DOHH2 (cell line): ENCODE data around the gene MEGF11.

ENCODE experiments used
- H3F3A ChIP-seq: fragments of 200-600 bp; sonication (generic), shearing (Covaris generic); 2 replicates; pipeline ENCODE4 v1.6.0; 2016; ENCODE audit warnings: antibody characterized with exemption, mild to moderate bottlenecking; ENCODE audit not compliant: control insufficient read depth, insufficient read depth
- H3K27ac ChIP-seq: fragments of 200-600 bp; sonication (generic); 2 replicates; pipeline ENCODE4 v1.5.1; 2014; ENCODE audit warnings: low read depth, mild to moderate bottlenecking, low read length, moderate library complexity
- H3K27me3 ChIP-seq: fragments of 200-600 bp; sonication (generic); 2 replicates; pipeline ENCODE4 v1.6.1; 2014; ENCODE audit warnings: mild to moderate bottlenecking, low read length, mixed read lengths; ENCODE audit not compliant: control insufficient read depth
- H3K36me3 ChIP-seq: fragments of 200-600 bp; sonication (generic); 2 replicates; pipeline ENCODE4 v1.6.1; 2014; ENCODE audit warnings: mild to moderate bottlenecking, low read length, moderate library complexity, mixed read lengths; ENCODE audit not compliant: control insufficient read depth
- H3K4me1 ChIP-seq: fragments of 200-600 bp; sonication (generic); 2 replicates; pipeline ENCODE4 v1.6.1; 2014; ENCODE audit warnings: mild to moderate bottlenecking, low read length, mixed read lengths; ENCODE audit not compliant: control insufficient read depth
- H3K4me2 ChIP-seq: fragments of 200-600 bp; sonication (generic); 2 replicates; pipeline ENCODE4 v1.6.0; 2014; ENCODE audit warnings: mild to moderate bottlenecking, low read length, moderate library complexity
- H3K4me3 ChIP-seq: fragments of 200-600 bp; sonication (generic); 2 replicates; pipeline ENCODE4 v1.5.1; 2014; ENCODE audit warnings: mild to moderate bottlenecking, low read length, mixed read lengths
- H3K79me2 ChIP-seq: fragments of 200-600 bp; sonication (generic); 2 replicates; pipeline ENCODE4 v1.6.1; 2014; ENCODE audit warnings: mild to moderate bottlenecking, low read length, mixed read lengths; ENCODE audit not compliant: control insufficient read depth
- H3K9me2 ChIP-seq: fragments of 200-600 bp; sonication (generic); replicated peaks from 2 replicates; pipeline ENCODE4 v1.6.1; 2014; ENCODE audit warnings: mild to moderate bottlenecking, low read length, mixed read lengths; ENCODE audit not compliant: control insufficient read depth
- H3K9me3 ChIP-seq: fragments of 200-600 bp; sonication (generic); 2 replicates; pipeline ENCODE4 v1.6.1; 2014; ENCODE audit warnings: antibody characterized with exemption, low read length, mixed read lengths; ENCODE audit not compliant: control insufficient read depth, insufficient read depth
- H4K20me1 ChIP-seq: fragments of 200-600 bp; sonication (generic); 2 replicates; pipeline ENCODE4 v1.6.0; 2014; ENCODE audit warnings: low read depth, mild to moderate bottlenecking, antibody characterized with exemption, low read length, moderate library complexity; ENCODE audit not compliant: control insufficient read depth, insufficient read depth
- CTCF ChIP-seq: fragments of 200-600 bp; sonication (generic); IDR thresholded peaks from one replicate; pipeline ENCODE4 v1.5.1; 2014; ENCODE audit warnings: antibody characterized with exemption, mild to moderate bottlenecking, low read depth, low read length; ENCODE audit not compliant: poor library complexity, severe bottlenecking
- EZH2phosphoT487 ChIP-seq: fragments of 200-600 bp; sonication (generic); IDR thresholded peaks from 2 replicates; pipeline ENCODE4 v1.6.1; 2017; ENCODE audit warnings: borderline replicate concordance, mild to moderate bottlenecking, antibody characterized with exemption, low read length, moderate library complexity, mixed read lengths

Gene MEGF11

GRCh38 chr15:65956899-65957298 is 296.7 kb downstream of the MEGF11 start:
- Histone ChIP-seq H3K27me3 (no peaks in the 10 kb centered on the region), H3K27ac (no peak overlapping the region), H3K36me3 (peaks cover 52% of the 10 kb centered on the region), H3K9me2 (no peaks in the 10 kb centered on the region), H3K79me2 (no peaks in the 10 kb centered on the region), H3K4me2 (no peak overlapping the region), H3K9me3 (no peaks in the 10 kb centered on the region), H3K4me1 (peaks cover 32% of the 10 kb centered on the region), H3K4me3 (no peak overlapping the region), H3F3A (no peaks in the 10 kb centered on the region), H4K20me1 (no peaks in the 10 kb centered on the region)
- TF ChIP-seq EZH2phosphoT487 (no peak), CTCF (no peak)

DNA sequence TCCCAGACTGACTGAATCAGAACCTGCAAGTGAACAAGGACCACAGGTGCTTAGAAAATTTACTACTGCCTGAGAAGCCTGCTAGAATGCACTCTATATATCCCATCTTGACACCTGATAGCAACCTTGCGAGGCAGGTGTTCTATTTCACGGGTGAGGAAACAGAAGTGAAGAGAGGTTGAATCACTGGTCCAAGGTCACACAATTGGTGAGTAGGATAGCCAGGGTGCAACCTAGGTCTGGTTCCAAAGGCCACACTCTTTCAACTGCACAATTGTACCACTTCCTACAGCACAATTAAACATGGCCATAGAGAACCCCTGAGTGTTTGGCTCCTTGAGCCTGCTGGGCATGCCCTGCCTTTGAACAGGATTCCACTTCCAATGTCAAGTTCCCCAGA is 297.2 kb downstream of the MEGF11 start:
- H3K36me3 ChIP-seq, result peaks cover 52% of the 10 kb centered on the region
- H3K9me2 ChIP-seq, result no peaks in the 10 kb centered on the region
- H3F3A ChIP-seq, result no peaks in the 10 kb centered on the region
- no peaks in the 10 kb centered on the region for H3K27me3 ChIP-seq
- H4K20me1 ChIP-seq, result no peaks in the 10 kb centered on the region
- no peaks in the 10 kb centered on the region for H3K9me3 ChIP-seq
- H3K79me2 ChIP-seq, result no peaks in the 10 kb centered on the region
- no peak overlapping the region for H3K4me2 ChIP-seq
- no peak overlapping the region for H3K27ac ChIP-seq
- TF ChIP-seq EZH2phosphoT487, result no peak
- TF ChIP-seq CTCF, result no peak
- H3K4me3 ChIP-seq, result no peak overlapping the region
- H3K4me1 ChIP-seq, result peaks cover 32% of the 10 kb centered on the region

- no peaks in the 10 kb centered on the region for H4K20me1 ChIP-seq
- peaks cover 32% of the 10 kb centered on the region for H3K4me1 ChIP-seq
- no peaks in the 10 kb centered on the region for H3K79me2 ChIP-seq
- no peaks in the 10 kb centered on the region for H3K9me2 ChIP-seq
- no peak overlapping the region for H3K4me3 ChIP-seq
- H3K27me3 ChIP-seq, result no peaks in the 10 kb centered on the region
- TF ChIP-seq EZH2phosphoT487 (no peak), CTCF (no peak)
- H3K27ac ChIP-seq, result no peak overlapping the region
- no peaks in the 10 kb centered on the region for H3F3A ChIP-seq
- H3K9me3 ChIP-seq, result no peaks in the 10 kb centered on the region
- H3K36me3 ChIP-seq, result peaks cover 52% of the 10 kb centered on the region
- peak overlapping the region; percentile 32 for H3K4me2 ChIP-seq
These were observed 299.2 kb downstream of the MEGF11 start for GRCh38 chr15:65954289-65954741.
